M059J (cell line): ENCODE data around the gene LRRTM3. TPM values are rescaled to one million over a fixed set of nuclear protein-coding genes. Genes with fewer than 3 reads are reported as not detected.

Experiments
- DNase-seq: peaks from one replicate; pipeline ENCODE4 v3.0.0-alpha.2; 2012; ENCODE audit warnings: low read depth
- total RNA-seq: library from RNA; depleted of rRNA; stranded (reverse); fragments of >200 nt; shearing (Covaris generic); gene quantifications from 2 replicates; pipeline ENCODE4 v1.2.3, GENCODE V29; 2014

LRRTM3 gene
- total RNA-seq, 1 experiment from 2014 or later = not detected

DNA sequence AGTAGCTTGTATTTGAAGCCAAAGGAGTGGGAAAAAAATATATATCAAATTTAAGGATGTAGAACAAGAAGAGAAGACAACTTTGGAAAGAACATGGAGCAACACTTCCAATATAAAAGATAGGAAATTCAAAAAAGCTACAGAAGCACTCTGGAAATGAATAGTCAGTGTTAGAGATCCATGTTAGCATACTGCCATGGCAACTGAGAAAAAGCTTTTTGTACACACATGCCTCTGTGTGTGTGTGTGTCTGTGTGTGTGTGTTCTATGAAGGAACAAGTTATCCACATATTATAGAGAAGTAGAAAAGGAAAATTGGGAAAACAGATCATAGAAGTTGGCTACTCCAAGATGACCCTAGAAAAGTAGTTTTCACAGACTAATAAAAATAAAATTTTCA is 96.3 kb downstream of the LRRTM3 start:
- DNase-seq = no peak

DNA sequence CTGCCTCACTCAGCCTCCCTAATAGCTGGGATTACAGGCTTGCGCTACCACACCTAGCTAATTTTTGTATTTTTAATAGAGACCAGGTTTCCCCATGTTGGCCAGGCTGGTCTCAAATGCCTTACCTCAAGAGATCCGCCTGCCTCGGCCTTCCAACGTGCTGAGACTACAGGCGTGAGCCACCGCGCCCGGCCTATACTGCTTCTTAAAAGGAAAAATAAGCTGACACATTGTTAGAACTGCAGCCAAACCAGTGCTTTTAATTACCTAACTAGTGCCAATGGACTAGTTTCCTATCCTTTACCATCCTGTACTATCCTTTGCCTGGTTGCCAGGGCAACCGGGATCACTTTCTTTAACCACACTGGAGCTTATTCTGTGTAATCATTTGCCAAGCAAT is 108.0 kb downstream of the LRRTM3 start:
- DNase-seq = peak; percentile 3

DNA sequence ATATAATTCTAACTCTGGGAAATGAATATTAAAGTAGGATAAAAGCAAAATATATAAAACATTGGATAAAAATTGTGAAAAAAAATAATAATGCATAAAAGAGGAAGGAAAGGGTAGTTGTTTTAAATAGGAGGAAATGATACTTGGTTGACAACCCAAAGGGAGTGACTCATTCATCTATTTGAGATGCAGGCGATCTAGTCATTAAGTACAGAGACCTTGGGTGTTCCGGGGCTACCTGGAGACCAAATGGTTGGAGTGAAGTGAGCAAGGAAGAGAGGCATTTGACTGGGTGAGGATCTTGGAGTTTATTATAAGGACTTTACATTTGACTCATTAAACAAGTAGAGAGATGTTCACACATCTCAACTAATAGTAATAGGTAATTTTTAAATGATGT is 111.0 kb downstream of the LRRTM3 start:
- DNase-seq = no peak

DNA sequence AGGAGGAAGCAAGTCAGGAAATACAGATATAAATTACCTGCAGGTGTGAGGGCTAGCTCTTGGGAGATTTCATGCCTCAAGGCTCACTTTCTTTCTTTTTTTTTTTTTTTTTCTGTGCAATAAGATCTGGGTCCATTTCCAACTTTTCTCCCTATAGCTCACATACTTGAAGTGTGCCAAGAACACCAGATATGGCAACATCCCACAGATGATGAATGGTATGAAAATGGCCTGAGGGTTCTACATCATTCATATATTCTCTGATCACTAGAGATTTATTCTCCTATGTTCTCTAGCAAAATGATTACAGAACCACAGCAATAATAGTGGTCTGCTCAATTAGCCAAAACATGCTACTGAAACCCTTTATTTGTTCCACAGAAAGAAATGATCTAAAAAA is 117.2 kb downstream of the LRRTM3 start:
- DNase-seq = no peak

DNA sequence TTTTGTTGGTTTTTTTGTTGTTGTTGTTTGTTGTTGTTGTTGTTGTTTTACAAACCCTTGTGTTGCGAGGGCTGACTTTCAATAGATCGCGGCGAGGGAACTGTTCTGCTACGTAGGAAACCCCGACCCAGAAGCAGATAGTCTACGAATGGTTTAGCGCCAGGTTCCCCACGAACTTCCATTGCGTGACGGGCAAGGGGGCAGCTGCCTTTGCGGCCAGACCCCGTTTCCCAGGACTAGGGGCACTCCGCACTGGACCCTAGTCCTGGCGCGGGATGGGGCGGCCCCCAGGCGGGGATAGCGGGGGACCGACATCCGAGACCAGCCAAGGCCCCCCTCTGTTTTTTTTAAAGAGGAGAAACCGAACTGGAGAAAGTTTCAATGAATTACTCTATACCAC is 119.6 kb downstream of the LRRTM3 start:
- no peak for DNase-seq

- no peak for DNase-seq
Observed at GRCh38 chr10:67046507-67046906, 120.7 kb downstream of the LRRTM3 start.

GRCh38 chr10:67049988-67050387 is 124.2 kb downstream of the LRRTM3 start:
- DNase-seq = no peak

DNA sequence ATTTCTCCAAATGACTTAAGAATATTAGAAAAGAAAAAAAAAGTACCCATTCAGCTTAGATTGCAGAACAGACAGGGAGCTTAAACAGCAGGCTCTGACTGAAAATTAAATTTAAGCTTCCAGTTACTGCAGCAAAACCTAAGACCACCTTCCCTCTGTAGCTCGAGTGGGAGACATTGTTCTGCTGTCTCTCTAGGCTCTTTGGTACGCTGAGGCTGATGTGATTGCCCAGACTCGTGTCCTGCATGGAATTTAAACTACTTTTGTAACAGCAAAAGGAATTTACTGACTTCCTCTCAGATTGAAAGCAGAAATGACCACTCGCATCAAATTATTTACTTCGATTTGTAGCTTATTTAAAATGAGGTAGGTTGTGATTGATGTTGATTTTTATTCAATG is 124.6 kb downstream of the LRRTM3 start:
- no peak for DNase-seq

GRCh38 chr10:67072654-67073053 is 146.8 kb downstream of the LRRTM3 start:
- DNase-seq = no peak

DNA sequence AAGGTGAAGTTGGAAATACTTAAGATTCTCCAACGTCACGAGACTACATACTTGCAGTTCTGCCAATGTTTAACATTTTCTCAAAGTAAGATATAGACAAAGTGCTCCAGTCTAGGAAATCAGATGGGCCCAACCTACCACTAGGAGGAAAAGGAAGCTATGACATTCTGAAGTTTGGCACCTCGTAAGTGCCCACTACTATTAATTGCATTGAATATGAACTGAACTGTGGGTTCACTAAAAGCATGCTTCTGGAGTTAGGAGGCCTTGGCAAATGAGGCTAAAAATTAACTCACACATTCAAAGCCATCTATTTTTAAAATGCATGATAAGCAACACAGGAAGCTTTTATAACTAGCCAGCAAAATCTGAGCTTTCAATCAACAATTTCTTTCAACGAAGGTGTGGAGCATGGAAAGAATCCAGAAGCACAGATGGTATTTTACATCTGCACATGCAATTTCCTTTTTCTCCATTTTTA is 149.7 kb downstream of the LRRTM3 start:
- no peak for DNase-seq

DNA sequence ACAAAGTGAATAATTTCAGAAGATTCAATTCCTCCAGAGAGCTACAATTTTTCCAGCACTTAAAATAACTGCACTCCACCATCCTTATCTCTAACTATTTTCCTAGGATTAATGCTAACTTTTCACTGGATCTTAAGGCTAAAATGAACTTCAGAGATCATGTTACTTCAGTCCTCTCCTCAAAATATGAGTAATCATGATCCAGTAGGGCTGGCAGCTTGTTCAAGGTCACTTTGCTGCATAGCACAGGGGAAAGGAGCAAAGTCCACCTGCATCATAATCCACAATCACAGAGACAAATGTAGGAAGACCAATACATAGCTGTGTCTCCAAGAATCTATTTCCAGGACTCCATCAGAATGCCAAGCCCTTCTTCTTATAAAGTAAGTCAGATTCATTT is 150.3 kb downstream of the LRRTM3 start:
- DNase-seq = no peak

GRCh38 chr10:67077376-67077775 is 151.5 kb downstream of the LRRTM3 start:
- DNase-seq = no peak

DNA sequence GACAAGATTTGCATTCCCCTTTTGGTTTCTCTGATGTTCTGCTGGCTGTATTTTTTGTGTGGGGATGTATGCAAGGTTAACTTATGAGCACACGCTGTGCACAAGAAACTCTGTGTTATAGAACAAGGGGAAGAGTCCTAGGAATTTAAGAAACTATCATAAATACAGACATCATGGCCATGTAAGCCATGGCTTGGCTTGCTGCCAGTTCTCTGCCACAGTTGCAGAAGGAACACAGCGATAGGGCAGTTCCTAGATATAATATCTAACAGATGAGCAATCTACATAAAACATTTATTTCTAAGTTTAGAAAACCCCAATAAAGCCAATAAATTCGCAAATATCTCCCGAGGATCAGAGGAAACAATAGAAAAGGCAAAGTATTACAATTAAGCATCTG is 153.3 kb downstream of the LRRTM3 start:
- no peak for DNase-seq

DNA sequence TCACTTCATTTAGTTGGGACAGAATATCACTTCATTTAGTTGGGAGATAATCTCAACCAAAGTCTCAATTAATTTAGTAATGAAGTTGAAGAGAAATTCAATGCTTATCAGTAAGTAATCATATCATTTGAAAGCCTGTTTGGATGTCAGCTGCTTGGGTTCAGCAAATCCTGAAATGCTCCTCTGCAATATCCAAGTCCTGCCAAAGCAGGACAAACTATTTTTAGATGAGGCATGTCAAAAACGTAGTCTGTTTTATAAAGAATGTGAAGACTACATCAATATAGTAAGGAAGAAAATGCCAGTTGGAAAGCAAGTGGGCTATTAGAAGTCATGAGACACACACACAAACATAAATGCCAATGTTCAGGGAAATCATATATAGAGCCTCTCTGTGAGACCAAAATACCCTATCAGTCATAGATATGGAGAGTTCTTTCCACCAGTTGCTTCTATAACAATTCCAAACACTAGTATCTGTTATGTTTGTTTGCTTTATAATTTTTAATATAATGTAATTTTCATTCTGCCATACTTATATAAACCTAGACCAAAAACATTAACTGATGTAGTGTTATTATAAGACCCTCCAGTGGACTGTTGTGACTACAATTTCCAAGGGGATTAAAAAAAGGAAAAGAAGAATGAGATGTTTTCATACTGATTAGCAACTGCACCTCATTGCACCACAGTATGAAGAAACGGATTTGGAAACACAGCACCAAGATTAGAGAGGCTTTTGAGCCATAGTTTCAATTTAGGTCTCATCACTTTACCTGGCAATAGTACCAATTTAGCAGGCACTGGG is 160.7 kb downstream of the LRRTM3 start:
- DNase-seq = no peak

DNA sequence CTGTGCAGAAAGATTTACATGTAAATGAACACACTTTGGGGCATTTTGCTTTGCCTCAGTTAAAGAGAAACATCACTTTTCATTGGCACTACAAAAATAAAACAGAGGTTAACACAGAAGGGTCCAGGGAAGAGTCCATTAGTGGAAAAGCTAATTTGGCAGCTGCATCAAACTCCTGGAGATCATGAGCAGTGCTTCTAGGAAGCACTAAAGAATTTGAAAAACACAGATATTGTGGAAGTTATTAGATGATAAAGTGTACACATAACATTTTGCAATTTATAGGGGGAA is 161.2 kb downstream of the LRRTM3 start:
- DNase-seq = no peak

DNA sequence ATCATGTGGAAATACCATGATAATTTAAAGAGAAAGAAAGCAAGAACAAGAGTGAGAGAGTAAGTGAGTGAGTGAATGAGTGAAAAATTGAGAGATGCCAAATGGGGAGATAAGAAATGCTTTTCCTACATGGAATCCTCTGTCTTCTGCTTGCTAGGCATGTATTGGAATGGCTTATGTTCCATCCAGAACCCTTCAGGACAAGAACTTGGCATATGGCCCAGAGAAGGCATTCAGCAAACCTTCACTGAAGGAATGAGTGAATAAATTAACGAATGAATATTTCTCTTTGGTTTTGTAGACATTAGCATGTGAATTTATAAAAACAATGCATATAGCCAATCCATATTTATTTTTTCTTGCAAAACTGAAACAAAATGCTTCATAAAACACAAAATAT is 162.2 kb downstream of the LRRTM3 start:
- no peak for DNase-seq

- DNase-seq = no peak
Observed at GRCh38 chr10:67095531-67095930, 169.7 kb downstream of the LRRTM3 start.

GRCh38 chr10:67098461-67098860 is 172.6 kb downstream of the LRRTM3 start:
- DNase-seq = no peak

- DNase-seq = no peak
Observed at GRCh38 chr10:67100951-67101350, 175.1 kb downstream of the LRRTM3 start.

GRCh38 chr10:67107670-67108069 is 181.8 kb downstream of the LRRTM3 start:
- peak; percentile 1 for DNase-seq

DNA sequence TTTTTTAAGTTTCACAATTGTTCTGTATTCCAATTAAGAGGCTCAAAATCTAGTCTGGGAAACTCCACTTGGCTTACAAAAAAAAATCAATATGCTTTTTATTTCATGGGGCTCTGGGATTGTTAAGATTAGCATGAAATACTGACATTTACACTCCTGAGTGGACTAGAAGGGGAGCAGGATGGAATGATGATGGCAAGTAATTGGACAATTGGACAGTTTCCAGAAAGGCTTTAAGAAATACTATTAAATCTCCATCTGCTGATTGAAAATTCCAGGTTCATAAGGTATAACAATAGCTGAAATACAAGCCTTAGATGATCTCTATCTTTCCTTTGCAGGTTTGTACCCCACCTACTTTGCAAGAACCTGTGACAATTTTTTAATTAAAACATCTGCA is 184.4 kb downstream of the LRRTM3 start:
- DNase-seq = no peak

GRCh38 chr10:67112765-67113164 is 186.9 kb downstream of the LRRTM3 start:
- no peak for DNase-seq

DNA sequence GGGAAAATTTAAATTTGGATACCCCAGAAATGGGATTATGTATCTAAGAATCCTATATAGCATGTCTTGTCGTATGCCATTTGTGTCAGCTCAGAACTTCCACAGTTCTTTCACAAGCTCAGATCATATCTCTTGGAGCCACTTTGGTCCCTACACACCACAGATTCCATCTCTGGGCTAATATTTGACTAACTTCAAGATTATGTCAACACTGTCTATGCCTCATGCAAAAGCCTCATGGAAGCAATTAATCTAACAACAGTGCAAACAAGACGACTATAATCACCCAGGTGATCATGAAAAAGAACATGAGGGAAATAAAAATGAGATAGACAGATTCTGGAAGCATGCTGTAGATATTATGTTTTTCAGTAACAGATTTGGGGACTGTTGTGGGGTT is 189.1 kb downstream of the LRRTM3 start:
- no peak for DNase-seq

GRCh38 chr10:67115972-67116371 is 190.1 kb downstream of the LRRTM3 start:
- no peak for DNase-seq
